SK-N-SH treated with all-trans-retinoic acid at 6 μM for 48 hours (cell line): Measurements from ENCODE around the gene LRRC8C.

ENCODE experiments used
- ATAC-seq: fragments of 200-7000 bp; cut with Tn5 transposase; 3 replicates; pipeline ENCODE4 v1.9.1; 2020; ENCODE audit warnings: mild to moderate bottlenecking, moderate library complexity
- ARNTL ChIP-seq: fragments of 450-650 bp; formaldehyde crosslinking; IDR thresholded peaks from 2 replicates; pipeline ENCODE4 v1.5.0; 2020; ENCODE audit warnings: low read depth, mild to moderate bottlenecking, moderate library complexity, borderline replicate concordance
- BACH2 ChIP-seq: fragments of 250-450 bp; sonication (Bioruptor Pico); IDR thresholded peaks from 2 replicates; pipeline ENCODE4 v1.9.0; 2021; ENCODE audit warnings: mild to moderate bottlenecking, borderline replicate concordance
- CSDC2 ChIP-seq: fragments of 250-450 bp; sonication (Bioruptor Pico); IDR thresholded peaks from 2 replicates; pipeline ENCODE4 v1.5.0; 2020; ENCODE audit warnings: mild to moderate bottlenecking, moderate library complexity
- ESRRG ChIP-seq: fragments of 250-450 bp; sonication (Bioruptor Pico); IDR thresholded peaks from 2 replicates; pipeline ENCODE4 v1.6.1; 2021; ENCODE audit warnings: mild to moderate bottlenecking
- GLIS3 ChIP-seq: fragments of 250-450 bp; sonication (Bioruptor Pico); IDR thresholded peaks from 2 replicates; pipeline ENCODE4 v1.5.0; 2020; ENCODE audit warnings: mild to moderate bottlenecking, moderate library complexity
- ISL1 ChIP-seq: fragments of 250-450 bp; sonication (Bioruptor Pico); IDR thresholded peaks from 2 replicates; pipeline ENCODE4 v2.1.2; 2022; ENCODE audit warnings: mild to moderate bottlenecking, moderate library complexity
- OSR1 ChIP-seq: fragments of 250-450 bp; sonication (Bioruptor Pico); IDR thresholded peaks from 2 replicates; pipeline ENCODE4 v1.8.0; 2022; ENCODE audit warnings: moderate library complexity, mild to moderate bottlenecking, inconsistent platforms
- POU6F1 ChIP-seq: fragments of 250-450 bp; sonication (Bioruptor Pico); IDR thresholded peaks from 2 replicates; pipeline ENCODE4 v1.8.0; 2021; ENCODE audit warnings: low read depth, mild to moderate bottlenecking, moderate library complexity, borderline replicate concordance
- PPARA ChIP-seq: fragments of 250-450 bp; sonication (Bioruptor Pico); IDR thresholded peaks from 2 replicates; pipeline ENCODE4 v1.5.0; 2020; ENCODE audit warnings: mild to moderate bottlenecking, borderline replicate concordance
- RARB ChIP-seq: fragments of 250-450 bp; sonication (Bioruptor Pico); IDR thresholded peaks from 2 replicates; pipeline ENCODE4 v1.8.0; 2021; ENCODE audit warnings: mild to moderate bottlenecking, moderate library complexity
- SNAI2 ChIP-seq: fragments of 250-450 bp; sonication (Bioruptor Pico); IDR thresholded peaks from 2 replicates; pipeline ENCODE4 v1.5.0; 2020; ENCODE audit warnings: mild to moderate bottlenecking, moderate library complexity
- TCF4 ChIP-seq: fragments of 250-450 bp; sonication (Bioruptor Pico); IDR thresholded peaks from 2 replicates; pipeline ENCODE4 v1.8.0; 2021; ENCODE audit warnings: mild to moderate bottlenecking, moderate library complexity, borderline replicate concordance
- TOX ChIP-seq: fragments of 250-450 bp; sonication (Bioruptor Pico); IDR thresholded peaks from 2 replicates; pipeline ENCODE4 v1.8.0; 2021; ENCODE audit warnings: mild to moderate bottlenecking, moderate library complexity, borderline replicate concordance
- ZC3H10 ChIP-seq: fragments of 250-450 bp; sonication (Bioruptor Pico); IDR thresholded peaks from 2 replicates; pipeline ENCODE4 v1.5.1; 2021; ENCODE audit warnings: mild to moderate bottlenecking, moderate library complexity
- ZFP3 ChIP-seq: fragments of 250-450 bp; sonication (Bioruptor Pico); IDR thresholded peaks from 2 replicates; pipeline ENCODE4 v1.5.0; 2020; ENCODE audit warnings: mild to moderate bottlenecking, moderate library complexity
- ZFP30 ChIP-seq: fragments of 450-650 bp; formaldehyde crosslinking; IDR thresholded peaks from 2 replicates; pipeline ENCODE4 v1.5.0; 2022; ENCODE audit warnings: mild to moderate bottlenecking, moderate library complexity
- ZNF565 ChIP-seq: fragments of 450-650 bp; formaldehyde crosslinking; conservative IDR thresholded peaks from 2 replicates; pipeline ENCODE4 v1.5.0; 2020; ENCODE audit warnings: low read depth, mild to moderate bottlenecking, moderate library complexity
- ZNF70 ChIP-seq: fragments of 450-650 bp; formaldehyde crosslinking; IDR thresholded peaks from 2 replicates; pipeline ENCODE4 v1.5.0; 2020; ENCODE audit warnings: mild to moderate bottlenecking, moderate library complexity
- ZNF8 ChIP-seq: fragments of 450-650 bp; formaldehyde crosslinking; IDR thresholded peaks from 2 replicates; pipeline ENCODE4 v1.5.0; 2020; ENCODE audit warnings: mild to moderate bottlenecking, moderate library complexity
- TF ChIP-seq, protein P1 (sequence below): fragments of 250-450 bp; sonication (Bioruptor Pico); IDR thresholded peaks from 2 replicates; pipeline ENCODE4 v1.8.0; 2020; ENCODE audit warnings: mild to moderate bottlenecking, moderate library complexity, borderline replicate concordance
- TF ChIP-seq, protein P2 (sequence below): fragments of 250-450 bp; sonication (Bioruptor Pico); IDR thresholded peaks from 2 replicates; pipeline ENCODE4 v1.5.1; 2021; ENCODE audit warnings: mild to moderate bottlenecking, moderate library complexity
- TF ChIP-seq, protein P3 (sequence below): fragments of 250-450 bp; sonication (Bioruptor Pico); IDR thresholded peaks from 2 replicates; pipeline ENCODE4 v1.5.1; 2020; ENCODE audit warnings: low read depth, mild to moderate bottlenecking, moderate library complexity
- TF ChIP-seq, protein P4 (sequence below): fragments of 250-450 bp; sonication (Bioruptor Pico); IDR thresholded peaks from 2 replicates; pipeline ENCODE4 v1.5.0; 2020; ENCODE audit warnings: mild to moderate bottlenecking, moderate library complexity

Gene LRRC8C

GRCh38 chr1:89757532-89757931, 124.6 kb downstream of the LRRC8C start:
- peak; percentile 40; the same call in 2 of the 3 replicates for ATAC-seq
- TF ChIP-seq OSR1 (CRISPR knock-in tag) (no peak), GLIS3 (CRISPR knock-in tag) (no peak), TCF4 (CRISPR knock-in tag) (no peak), ZC3H10 (CRISPR knock-in tag) (no peak), ESRRG (no peak), ZNF70 (CRISPR knock-in tag) (no peak), BACH2 (no peak), RARB (no peak), ZFP3 (CRISPR knock-in tag) (no peak), ZNF565 (CRISPR knock-in tag) (no peak)

DNA sequence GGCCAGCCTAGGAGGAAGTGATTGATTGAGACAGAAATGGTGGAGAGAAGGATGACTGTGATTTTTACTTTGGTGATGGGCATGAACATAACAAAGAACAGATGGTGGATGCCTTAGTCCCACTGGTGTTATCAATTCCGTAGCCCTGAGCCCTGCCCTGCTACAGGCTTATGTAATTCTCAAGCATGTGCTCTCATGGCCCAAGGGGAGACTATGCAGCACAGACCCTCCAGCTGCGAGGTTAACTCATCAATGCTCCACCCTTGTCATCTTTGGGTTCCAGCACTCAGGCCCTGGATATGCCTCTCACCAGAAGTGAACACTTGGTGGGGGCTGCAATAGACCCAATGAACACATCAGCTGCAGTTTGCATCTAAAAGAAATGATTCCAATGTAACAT, 125.2 kb downstream of the LRRC8C start:
- TF ChIP-seq ZNF8 (CRISPR knock-in tag), result no peak
- TF ChIP-seq, protein P1, sequence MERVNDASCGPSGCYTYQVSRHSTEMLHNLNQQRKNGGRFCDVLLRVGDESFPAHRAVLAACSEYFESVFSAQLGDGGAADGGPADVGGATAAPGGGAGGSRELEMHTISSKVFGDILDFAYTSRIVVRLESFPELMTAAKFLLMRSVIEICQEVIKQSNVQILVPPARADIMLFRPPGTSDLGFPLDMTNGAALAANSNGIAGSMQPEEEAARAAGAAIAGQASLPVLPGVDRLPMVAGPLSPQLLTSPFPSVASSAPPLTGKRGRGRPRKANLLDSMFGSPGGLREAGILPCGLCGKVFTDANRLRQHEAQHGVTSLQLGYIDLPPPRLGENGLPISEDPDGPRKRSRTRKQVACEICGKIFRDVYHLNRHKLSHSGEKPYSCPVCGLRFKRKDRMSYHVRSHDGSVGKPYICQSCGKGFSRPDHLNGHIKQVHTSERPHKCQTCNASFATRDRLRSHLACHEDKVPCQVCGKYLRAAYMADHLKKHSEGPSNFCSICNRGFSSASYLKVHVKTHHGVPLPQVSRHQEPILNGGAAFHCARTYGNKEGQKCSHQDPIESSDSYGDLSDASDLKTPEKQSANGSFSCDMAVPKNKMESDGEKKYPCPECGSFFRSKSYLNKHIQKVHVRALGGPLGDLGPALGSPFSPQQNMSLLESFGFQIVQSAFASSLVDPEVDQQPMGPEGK (CRISPR knock-in tag), result no peak
- TF ChIP-seq POU6F1 (CRISPR knock-in tag), result no peak
- TF ChIP-seq, protein P2, sequence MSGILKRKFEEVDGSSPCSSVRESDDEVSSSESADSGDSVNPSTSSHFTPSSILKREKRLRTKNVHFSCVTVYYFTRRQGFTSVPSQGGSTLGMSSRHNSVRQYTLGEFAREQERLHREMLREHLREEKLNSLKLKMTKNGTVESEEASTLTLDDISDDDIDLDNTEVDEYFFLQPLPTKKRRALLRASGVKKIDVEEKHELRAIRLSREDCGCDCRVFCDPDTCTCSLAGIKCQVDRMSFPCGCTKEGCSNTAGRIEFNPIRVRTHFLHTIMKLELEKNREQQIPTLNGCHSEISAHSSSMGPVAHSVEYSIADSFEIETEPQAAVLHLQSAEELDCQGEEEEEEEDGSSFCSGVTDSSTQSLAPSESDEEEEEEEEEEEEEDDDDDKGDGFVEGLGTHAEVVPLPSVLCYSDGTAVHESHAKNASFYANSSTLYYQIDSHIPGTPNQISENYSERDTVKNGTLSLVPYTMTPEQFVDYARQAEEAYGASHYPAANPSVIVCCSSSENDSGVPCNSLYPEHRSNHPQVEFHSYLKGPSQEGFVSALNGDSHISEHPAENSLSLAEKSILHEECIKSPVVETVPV (CRISPR knock-in tag), result no peak
- no peak for TF ChIP-seq OSR1 (CRISPR knock-in tag)
- TF ChIP-seq ZNF565 (CRISPR knock-in tag), result no peak
- no peak for TF ChIP-seq TCF4 (CRISPR knock-in tag)
- no peak for TF ChIP-seq RARB
- no peak for TF ChIP-seq SNAI2 (CRISPR knock-in tag)
- TF ChIP-seq TOX (CRISPR knock-in tag), result no peak
- TF ChIP-seq ESRRG, result no peak
- TF ChIP-seq, protein P3, sequence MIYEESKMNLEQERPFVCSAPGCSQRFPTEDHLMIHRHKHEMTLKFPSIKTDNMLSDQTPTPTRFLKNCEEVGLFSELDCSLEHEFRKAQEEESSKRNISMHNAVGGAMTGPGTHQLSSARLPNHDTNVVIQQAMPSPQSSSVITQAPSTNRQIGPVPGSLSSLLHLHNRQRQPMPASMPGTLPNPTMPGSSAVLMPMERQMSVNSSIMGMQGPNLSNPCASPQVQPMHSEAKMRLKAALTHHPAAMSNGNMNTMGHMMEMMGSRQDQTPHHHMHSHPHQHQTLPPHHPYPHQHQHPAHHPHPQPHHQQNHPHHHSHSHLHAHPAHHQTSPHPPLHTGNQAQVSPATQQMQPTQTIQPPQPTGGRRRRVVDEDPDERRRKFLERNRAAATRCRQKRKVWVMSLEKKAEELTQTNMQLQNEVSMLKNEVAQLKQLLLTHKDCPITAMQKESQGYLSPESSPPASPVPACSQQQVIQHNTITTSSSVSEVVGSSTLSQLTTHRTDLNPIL, result no peak
- TF ChIP-seq ZC3H10 (CRISPR knock-in tag), result no peak
- no peak for ATAC-seq

DNA sequence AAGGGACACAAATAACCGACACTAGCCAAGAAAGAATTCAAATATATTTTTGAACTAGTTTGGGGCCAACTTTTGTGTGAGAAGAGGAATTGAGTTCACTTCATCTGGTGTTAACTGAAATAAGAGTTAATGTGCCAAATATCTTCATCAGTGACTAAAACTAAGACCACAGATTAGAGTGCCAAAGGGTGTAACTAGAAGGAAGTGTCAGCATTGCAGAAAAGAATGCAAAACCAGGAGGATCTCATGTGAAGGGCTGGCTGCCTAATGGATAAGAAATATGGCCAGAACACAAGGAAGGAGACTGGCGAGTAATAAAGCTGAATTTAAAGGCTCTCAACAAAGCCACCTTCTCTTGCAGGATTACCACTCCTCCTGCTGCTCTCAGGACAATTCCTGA, 126.1 kb downstream of the LRRC8C start:
- no peak for ATAC-seq
- no peak for TF ChIP-seq ZC3H10 (CRISPR knock-in tag)
- no peak for TF ChIP-seq ZFP3 (CRISPR knock-in tag)
- no peak for TF ChIP-seq GLIS3 (CRISPR knock-in tag)
- TF ChIP-seq OSR1 (CRISPR knock-in tag), result no peak
- TF ChIP-seq BACH2, result no peak
- TF ChIP-seq ARNTL (CRISPR knock-in tag), result no peak
- no peak for TF ChIP-seq ZNF8 (CRISPR knock-in tag)
- TF ChIP-seq RARB, result no peak
- TF ChIP-seq, protein P2 (CRISPR knock-in tag), result no peak
- TF ChIP-seq, protein P1 (CRISPR knock-in tag), result no peak
- TF ChIP-seq TCF4 (CRISPR knock-in tag), result no peak
- no peak for TF ChIP-seq SNAI2 (CRISPR knock-in tag)
- TF ChIP-seq ISL1 (CRISPR knock-in tag), result no peak
- no peak for TF ChIP-seq ZNF565 (CRISPR knock-in tag)
- TF ChIP-seq, protein P3, result no peak
- TF ChIP-seq, protein P4, sequence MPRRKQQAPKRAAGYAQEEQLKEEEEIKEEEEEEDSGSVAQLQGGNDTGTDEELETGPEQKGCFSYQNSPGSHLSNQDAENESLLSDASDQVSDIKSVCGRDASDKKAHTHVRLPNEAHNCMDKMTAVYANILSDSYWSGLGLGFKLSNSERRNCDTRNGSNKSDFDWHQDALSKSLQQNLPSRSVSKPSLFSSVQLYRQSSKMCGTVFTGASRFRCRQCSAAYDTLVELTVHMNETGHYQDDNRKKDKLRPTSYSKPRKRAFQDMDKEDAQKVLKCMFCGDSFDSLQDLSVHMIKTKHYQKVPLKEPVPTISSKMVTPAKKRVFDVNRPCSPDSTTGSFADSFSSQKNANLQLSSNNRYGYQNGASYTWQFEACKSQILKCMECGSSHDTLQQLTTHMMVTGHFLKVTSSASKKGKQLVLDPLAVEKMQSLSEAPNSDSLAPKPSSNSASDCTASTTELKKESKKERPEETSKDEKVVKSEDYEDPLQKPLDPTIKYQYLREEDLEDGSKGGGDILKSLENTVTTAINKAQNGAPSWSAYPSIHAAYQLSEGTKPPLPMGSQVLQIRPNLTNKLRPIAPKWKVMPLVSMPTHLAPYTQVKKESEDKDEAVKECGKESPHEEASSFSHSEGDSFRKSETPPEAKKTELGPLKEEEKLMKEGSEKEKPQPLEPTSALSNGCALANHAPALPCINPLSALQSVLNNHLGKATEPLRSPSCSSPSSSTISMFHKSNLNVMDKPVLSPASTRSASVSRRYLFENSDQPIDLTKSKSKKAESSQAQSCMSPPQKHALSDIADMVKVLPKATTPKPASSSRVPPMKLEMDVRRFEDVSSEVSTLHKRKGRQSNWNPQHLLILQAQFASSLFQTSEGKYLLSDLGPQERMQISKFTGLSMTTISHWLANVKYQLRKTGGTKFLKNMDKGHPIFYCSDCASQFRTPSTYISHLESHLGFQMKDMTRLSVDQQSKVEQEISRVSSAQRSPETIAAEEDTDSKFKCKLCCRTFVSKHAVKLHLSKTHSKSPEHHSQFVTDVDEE (CRISPR knock-in tag), result no peak
- TF ChIP-seq PPARA (CRISPR knock-in tag), result no peak
- TF ChIP-seq ESRRG, result no peak
- no peak for TF ChIP-seq ZFP30 (CRISPR knock-in tag)
- no peak for TF ChIP-seq CSDC2 (CRISPR knock-in tag)
